Measurements from ENCODE around the gene DHRS11. TPM values are rescaled to one million over a fixed set of nuclear protein-coding genes. Genes with fewer than 3 reads are reported as not detected.

DHRS11 gene
- total and polyA plus RNA-seq, 2 of the 4 experiments (the other 2 are of a cell fraction) = 7.0 to 14.5 TPM

- no peak overlapping the region for H3K9ac ChIP-seq (ENCODE audit: low read depth, low read length)
- DNase-seq (no peak), ATAC-seq (ENCODE audit: low read depth) (no peak)
- H2BK20ac ChIP-seq (ENCODE audit: low read depth, low read length) = no peak overlapping the region
- no peaks in the 10 kb centered on the region for H3K9me3 ChIP-seq (ENCODE audit: control insufficient read depth, insufficient read depth, low read length)
- H4K20me1 ChIP-seq (ENCODE audit: insufficient read depth, low read length) = peaks cover 13% of the 10 kb centered on the region
- ChIA-PET CTCF (no interaction called here), POLR2A (ENCODE audit: unreplicated experiment) (no interaction called here)
- in situ Hi-C loops (cut with MboI; ENCODE audit: low sequenced_read_pairs) = no loop called here
- TF ChIP-seq MAZ (IDR thresholded peaks at IDR 0.05; ENCODE audit: borderline replicate concordance, low read depth, low read length) (no peak), RFX5 (IDR thresholded peaks at IDR 0.05; ENCODE audit: low read depth, low read length) (no peak), CTCF (conservative IDR thresholded peaks at IDR 0.05; ENCODE audit: low read depth, low read length) (no peak), CEBPB (IDR thresholded peaks at IDR 0.05; ENCODE audit: low read depth, low read length) (no peak), RAD21 (IDR thresholded peaks at IDR 0.05; ENCODE audit: low read length) (no peak), RCOR1 (IDR thresholded peaks at IDR 0.05; ENCODE audit: insufficient replicate concordance, low read length) (no peak), MAFK (IDR thresholded peaks at IDR 0.05; ENCODE audit: low read depth, low read length) (no peak), NFE2L2 (IDR thresholded peaks at IDR 0.05; ENCODE audit: low read depth, low read length) (no peak), FOS (IDR thresholded peaks at IDR 0.05; ENCODE audit: low read depth, low read length) (no peak), CHD1 (IDR thresholded peaks at IDR 0.05; ENCODE audit: low read depth, low read length) (no peak), SMC3 (IDR thresholded peaks at IDR 0.05; ENCODE audit: low read depth, low read length) (no peak), BHLHE40 (IDR thresholded peaks at IDR 0.05; ENCODE audit: low read depth, low read length) (no peak)
- TF ChIP-seq, protein P1, sequence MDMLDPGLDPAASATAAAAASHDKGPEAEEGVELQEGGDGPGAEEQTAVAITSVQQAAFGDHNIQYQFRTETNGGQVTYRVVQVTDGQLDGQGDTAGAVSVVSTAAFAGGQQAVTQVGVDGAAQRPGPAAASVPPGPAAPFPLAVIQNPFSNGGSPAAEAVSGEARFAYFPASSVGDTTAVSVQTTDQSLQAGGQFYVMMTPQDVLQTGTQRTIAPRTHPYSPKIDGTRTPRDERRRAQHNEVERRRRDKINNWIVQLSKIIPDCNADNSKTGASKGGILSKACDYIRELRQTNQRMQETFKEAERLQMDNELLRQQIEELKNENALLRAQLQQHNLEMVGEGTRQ (IDR thresholded peaks at IDR 0.05; ENCODE audit: low read depth, low read length) = no peak
- TF ChIP-seq, protein P2, sequence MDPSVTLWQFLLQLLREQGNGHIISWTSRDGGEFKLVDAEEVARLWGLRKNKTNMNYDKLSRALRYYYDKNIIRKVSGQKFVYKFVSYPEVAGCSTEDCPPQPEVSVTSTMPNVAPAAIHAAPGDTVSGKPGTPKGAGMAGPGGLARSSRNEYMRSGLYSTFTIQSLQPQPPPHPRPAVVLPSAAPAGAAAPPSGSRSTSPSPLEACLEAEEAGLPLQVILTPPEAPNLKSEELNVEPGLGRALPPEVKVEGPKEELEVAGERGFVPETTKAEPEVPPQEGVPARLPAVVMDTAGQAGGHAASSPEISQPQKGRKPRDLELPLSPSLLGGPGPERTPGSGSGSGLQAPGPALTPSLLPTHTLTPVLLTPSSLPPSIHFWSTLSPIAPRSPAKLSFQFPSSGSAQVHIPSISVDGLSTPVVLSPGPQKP (IDR thresholded peaks at IDR 0.05; ENCODE audit: borderline replicate concordance, low read depth, low read length) = no peak
- no peak overlapping the region for H4K91ac ChIP-seq (ENCODE audit: insufficient read depth, low read depth, low read length)
- no peak overlapping the region for H4K5ac ChIP-seq (ENCODE audit: low read depth, low read length)
- peaks cover 12% of the 10 kb centered on the region; the same call in 1 of the 2 replicates for H3K9me1 ChIP-seq (ENCODE audit: insufficient read depth, low read length)
- no peak overlapping the region for H3K14ac ChIP-seq (replicated peaks; ENCODE audit: low read depth, low read length)
- H2BK15ac ChIP-seq (ENCODE audit: low read depth, low read length) = no peak overlapping the region
- H2AK5ac ChIP-seq (ENCODE audit: low read depth, low read length) = no peak overlapping the region
- H3K4ac ChIP-seq (ENCODE audit: low read depth, low read length) = no peak overlapping the region
- no peak overlapping the region for H3K4me3 ChIP-seq (ENCODE audit: insufficient read depth, low read depth, low read length)
- no peak overlapping the region for H2AK9ac ChIP-seq (replicated peaks; ENCODE audit: low read depth, low read length, poor library complexity)
- H2AFZ ChIP-seq (replicated peaks; ENCODE audit: low read length, poor library complexity) = no peak overlapping the region
- H3K27ac ChIP-seq (ENCODE audit: insufficient read depth, low read length) = no peak overlapping the region
- H3K18ac ChIP-seq (ENCODE audit: low read depth, low read length) = no peak overlapping the region
- H3K79me1 ChIP-seq (ENCODE audit: low read depth in 1 of 2, low read length in 2 of 2) = no peaks in the 10 kb centered on the region; a peak in 1 of 4 replicates
- 17% methylated on average over 1 of the region's 3 CpGs; no CpG with 5 or more reads in 1 of the 2 experiments for WGBS, 2 experiments (ENCODE audit: extremely low coverage in 2 of 2, insufficient read length in 1 of 2)
- no peak overlapping the region for H2BK120ac ChIP-seq (ENCODE audit: low read depth, low read length)
- H3K27me3 ChIP-seq (ENCODE audit: control insufficient read depth, insufficient read depth, low read length) = no peaks in the 10 kb centered on the region
- dilution Hi-C loops (cut with HindIII; ENCODE audit: low sequenced_read_pairs, unreplicated experiment) = no loop called here
- no peak overlapping the region for H3K4me2 ChIP-seq (ENCODE audit: low read depth, low read length)
- intact Hi-C loops (cut with micrococcal nuclease) = no loop called here
- no peak overlapping the region for H4K8ac ChIP-seq (ENCODE audit: low read depth in 2 of 2, low read length in 2 of 2)
- no peak overlapping the region for H3K56ac ChIP-seq (ENCODE audit: extremely low read depth, insufficient read depth, low read length)
- no peak overlapping the region for H2BK5ac ChIP-seq (ENCODE audit: low read depth, low read length, poor library complexity, severe bottlenecking)
- H3K36me3 ChIP-seq (ENCODE audit: control insufficient read depth, insufficient read depth, low read length) = peaks cover 1% of the 10 kb centered on the region; the same call in 1 of the 2 replicates
- BruUV-seq (replicated peaks) = no TSS peak
- no peak overlapping the region for H3K23ac ChIP-seq (ENCODE audit: low read depth, low read length)
- H3K4me1 ChIP-seq (ENCODE audit: control insufficient read depth, insufficient read depth, low read length) = no peaks in the 10 kb centered on the region
Observed at GRCh38 chr17:36612323-36612722, 20.6 kb downstream of the DHRS11 start.
